HEK293 (cell line): ENCODE measurements around the gene NUB1.

Experiments used
- BCL11A ChIP-seq: fragments of 450-650 bp; formaldehyde crosslinking; IDR thresholded peaks from 2 replicates; pipeline ENCODE4 v1.5.1; 2016; ENCODE audit warnings: low read depth, missing biosample characterization, missing genetic modification characterization
- GLIS1 ChIP-seq: fragments of 450-650 bp; formaldehyde crosslinking; IDR thresholded peaks from 2 replicates; pipeline ENCODE4 v1.5.1; 2016; ENCODE audit warnings: missing biosample characterization, missing genetic modification characterization
- HOXD13 ChIP-seq: sonication (generic); formaldehyde crosslinking; IDR thresholded peaks from 2 replicates; pipeline ENCODE4 v1.8.0; 2022; ENCODE audit warnings: missing genetic modification reagents, borderline replicate concordance
- REPIN1 ChIP-seq: fragments of 450-650 bp; formaldehyde crosslinking; IDR thresholded peaks from 2 replicates; pipeline ENCODE4 v1.5.1; 2017; ENCODE audit warnings: missing biosample characterization, missing genetic modification characterization, low read depth
- TCF7L2 ChIP-seq: IDR thresholded peaks from 2 replicates; pipeline ENCODE4 v1.6.1; 2011; ENCODE audit warnings: low read depth, mild to moderate bottlenecking, inconsistent platforms, low read length, moderate library complexity, borderline replicate concordance
- ZNF626 ChIP-seq: fragments of 450-650 bp; sonication (Bioruptor Pico); formaldehyde crosslinking; IDR thresholded peaks from 2 replicates; pipeline ENCODE4 v1.5.1; 2018; ENCODE audit warnings: missing biosample characterization, missing genetic modification characterization, inconsistent platforms
- TF ChIP-seq, protein P1 (sequence below): fragments of 450-650 bp; formaldehyde crosslinking; IDR thresholded peaks from 2 replicates; pipeline ENCODE4 v1.5.1; 2016; ENCODE audit warnings: missing biosample characterization, missing genetic modification characterization
- TF ChIP-seq, protein P2 (sequence below): fragments of 450-650 bp; formaldehyde crosslinking; IDR thresholded peaks from 2 replicates; pipeline ENCODE4 v1.5.1; 2016; ENCODE audit warnings: missing biosample characterization, missing genetic modification characterization
- TF ChIP-seq, protein P3 (sequence below): fragments of 450-650 bp; formaldehyde crosslinking; IDR thresholded peaks from 2 replicates; pipeline ENCODE4 v1.5.1; 2016; ENCODE audit warnings: missing biosample characterization, missing genetic modification characterization

DNA sequence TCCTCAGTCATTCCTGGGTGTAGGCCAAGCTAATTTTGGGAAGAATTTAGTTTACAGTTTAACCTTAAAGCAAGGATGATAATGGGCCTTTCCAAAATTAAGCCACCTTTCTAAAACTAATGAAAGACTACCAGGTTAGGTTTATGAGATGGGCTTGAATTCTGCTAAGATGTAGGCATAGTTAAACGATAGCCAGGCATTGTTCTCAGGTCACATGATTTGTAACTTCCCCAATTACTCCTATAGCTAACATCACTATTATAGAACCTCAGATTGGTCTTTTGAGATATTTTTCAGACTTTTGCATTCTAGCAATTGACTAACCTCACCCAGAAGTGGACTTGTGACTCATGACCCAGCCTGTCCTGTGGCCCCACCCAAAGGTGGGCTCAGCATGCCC, 7.0 kb upstream of the NUB1 start:
- TF ChIP-seq BCL11A (tag by site-specific recombination), result no peak
- TF ChIP-seq, protein P1, sequence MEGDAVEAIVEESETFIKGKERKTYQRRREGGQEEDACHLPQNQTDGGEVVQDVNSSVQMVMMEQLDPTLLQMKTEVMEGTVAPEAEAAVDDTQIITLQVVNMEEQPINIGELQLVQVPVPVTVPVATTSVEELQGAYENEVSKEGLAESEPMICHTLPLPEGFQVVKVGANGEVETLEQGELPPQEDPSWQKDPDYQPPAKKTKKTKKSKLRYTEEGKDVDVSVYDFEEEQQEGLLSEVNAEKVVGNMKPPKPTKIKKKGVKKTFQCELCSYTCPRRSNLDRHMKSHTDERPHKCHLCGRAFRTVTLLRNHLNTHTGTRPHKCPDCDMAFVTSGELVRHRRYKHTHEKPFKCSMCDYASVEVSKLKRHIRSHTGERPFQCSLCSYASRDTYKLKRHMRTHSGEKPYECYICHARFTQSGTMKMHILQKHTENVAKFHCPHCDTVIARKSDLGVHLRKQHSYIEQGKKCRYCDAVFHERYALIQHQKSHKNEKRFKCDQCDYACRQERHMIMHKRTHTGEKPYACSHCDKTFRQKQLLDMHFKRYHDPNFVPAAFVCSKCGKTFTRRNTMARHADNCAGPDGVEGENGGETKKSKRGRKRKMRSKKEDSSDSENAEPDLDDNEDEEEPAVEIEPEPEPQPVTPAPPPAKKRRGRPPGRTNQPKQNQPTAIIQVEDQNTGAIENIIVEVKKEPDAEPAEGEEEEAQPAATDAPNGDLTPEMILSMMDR (tag by site-specific recombination), result no peak
- TF ChIP-seq HOXD13 (CRISPR knock-in tag), result no peak
- TF ChIP-seq GLIS1 (tag by site-specific recombination), result no peak
- no peak for TF ChIP-seq TCF7L2
- TF ChIP-seq, protein P2, sequence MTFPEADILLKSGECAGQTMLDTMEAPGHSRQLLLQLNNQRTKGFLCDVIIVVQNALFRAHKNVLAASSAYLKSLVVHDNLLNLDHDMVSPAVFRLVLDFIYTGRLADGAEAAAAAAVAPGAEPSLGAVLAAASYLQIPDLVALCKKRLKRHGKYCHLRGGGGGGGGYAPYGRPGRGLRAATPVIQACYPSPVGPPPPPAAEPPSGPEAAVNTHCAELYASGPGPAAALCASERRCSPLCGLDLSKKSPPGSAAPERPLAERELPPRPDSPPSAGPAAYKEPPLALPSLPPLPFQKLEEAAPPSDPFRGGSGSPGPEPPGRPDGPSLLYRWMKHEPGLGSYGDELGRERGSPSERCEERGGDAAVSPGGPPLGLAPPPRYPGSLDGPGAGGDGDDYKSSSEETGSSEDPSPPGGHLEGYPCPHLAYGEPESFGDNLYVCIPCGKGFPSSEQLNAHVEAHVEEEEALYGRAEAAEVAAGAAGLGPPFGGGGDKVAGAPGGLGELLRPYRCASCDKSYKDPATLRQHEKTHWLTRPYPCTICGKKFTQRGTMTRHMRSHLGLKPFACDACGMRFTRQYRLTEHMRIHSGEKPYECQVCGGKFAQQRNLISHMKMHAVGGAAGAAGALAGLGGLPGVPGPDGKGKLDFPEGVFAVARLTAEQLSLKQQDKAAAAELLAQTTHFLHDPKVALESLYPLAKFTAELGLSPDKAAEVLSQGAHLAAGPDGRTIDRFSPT (tag by site-specific recombination), result no peak
- TF ChIP-seq REPIN1 (tag by site-specific recombination), result no peak
- TF ChIP-seq ZNF626 (tag by site-specific recombination), result no peak
- TF ChIP-seq, protein P3, sequence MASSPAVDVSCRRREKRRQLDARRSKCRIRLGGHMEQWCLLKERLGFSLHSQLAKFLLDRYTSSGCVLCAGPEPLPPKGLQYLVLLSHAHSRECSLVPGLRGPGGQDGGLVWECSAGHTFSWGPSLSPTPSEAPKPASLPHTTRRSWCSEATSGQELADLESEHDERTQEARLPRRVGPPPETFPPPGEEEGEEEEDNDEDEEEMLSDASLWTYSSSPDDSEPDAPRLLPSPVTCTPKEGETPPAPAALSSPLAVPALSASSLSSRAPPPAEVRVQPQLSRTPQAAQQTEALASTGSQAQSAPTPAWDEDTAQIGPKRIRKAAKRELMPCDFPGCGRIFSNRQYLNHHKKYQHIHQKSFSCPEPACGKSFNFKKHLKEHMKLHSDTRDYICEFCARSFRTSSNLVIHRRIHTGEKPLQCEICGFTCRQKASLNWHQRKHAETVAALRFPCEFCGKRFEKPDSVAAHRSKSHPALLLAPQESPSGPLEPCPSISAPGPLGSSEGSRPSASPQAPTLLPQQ (tag by site-specific recombination), result no peak
